ENCODE results near the gene FIBCD1.

The FIBCD1 gene

DNA sequence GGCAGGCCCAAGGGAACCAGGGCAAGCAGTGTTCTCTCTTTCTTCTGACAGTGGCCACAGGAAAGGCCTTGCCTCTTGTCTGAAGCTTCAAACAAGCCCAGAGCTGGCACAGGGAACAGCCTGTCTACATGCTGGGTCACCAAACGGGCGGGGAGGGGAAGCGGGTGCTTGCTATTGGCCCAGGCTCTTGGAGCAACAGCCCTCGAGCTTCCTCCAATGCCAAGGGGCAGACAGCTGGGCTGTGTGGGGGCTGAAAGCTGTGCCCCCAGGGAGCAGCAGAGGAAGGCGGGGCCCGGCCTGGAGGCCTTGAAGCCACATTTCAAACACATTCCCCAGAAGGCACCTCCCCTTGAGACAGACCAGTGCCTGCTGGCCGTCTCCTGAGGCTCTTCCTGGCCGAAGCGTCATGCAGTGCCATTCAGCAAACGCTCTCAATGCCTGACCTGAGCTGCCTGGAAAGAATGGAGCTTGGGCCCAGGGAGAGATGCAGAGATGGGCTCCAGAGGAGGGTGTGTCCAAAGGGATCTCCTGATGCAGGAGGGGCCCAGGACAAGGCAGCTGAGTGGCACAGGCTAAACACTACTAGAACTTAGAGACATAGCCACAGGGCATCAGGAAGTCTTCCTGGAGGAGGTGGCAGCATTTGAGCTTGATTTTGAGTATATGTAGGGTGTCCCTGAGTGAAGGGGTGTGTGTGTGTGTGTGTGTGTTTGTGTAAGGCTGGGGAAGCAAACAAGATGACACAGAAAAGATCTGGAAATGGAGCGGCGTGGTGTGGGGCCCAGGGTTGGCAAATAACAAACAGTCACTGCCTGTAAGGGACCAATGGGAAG lies 2.5 kb downstream of the FIBCD1 start:
- DNase-seq (ENCODE audit: low read depth), result no peak

DNA sequence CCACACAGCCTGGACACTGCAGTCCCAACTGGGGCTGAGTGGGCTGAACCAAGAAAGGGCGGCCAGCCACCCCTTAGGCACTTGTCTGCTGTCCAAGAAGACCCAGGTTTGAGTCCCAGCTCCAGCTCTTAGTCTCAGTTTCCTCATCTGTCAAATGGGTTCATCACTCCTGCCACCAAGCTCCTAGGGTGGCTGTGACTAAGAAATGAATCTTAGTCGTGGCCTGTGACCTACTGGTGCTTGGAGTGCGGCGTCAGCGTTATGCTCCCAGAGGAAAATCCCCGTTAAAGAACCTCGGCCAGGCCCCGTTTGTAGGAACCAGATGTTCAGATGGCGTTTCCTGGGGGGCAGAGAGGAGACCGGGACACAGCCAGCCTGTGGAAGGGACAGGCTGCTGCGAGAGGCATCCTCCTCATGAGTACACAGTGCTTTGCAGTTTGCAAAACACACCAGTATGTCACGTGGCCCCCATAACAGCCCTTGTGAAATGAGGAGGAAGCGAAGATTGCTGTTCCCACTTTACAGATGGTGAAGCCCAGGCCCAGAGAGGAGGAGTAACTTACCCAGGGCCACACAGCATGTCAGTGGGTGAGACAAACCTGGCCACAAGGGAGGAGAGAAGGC lies 3.3 kb downstream of the FIBCD1 start:
- DNase-seq (ENCODE audit: low read depth), result no peak

- no peak for DNase-seq (ENCODE audit: low read depth)
Observed at GRCh38 chr9:130934702-130935647, 4.1 kb downstream of the FIBCD1 start.

GRCh38 chr9:130934246-130934645 lies 4.8 kb downstream of the FIBCD1 start:
- no peak for DNase-seq (ENCODE audit: low read depth)

- no peak for DNase-seq (ENCODE audit: low read depth)
Observed at GRCh38 chr9:130933114-130934046, 5.7 kb downstream of the FIBCD1 start.

DNA sequence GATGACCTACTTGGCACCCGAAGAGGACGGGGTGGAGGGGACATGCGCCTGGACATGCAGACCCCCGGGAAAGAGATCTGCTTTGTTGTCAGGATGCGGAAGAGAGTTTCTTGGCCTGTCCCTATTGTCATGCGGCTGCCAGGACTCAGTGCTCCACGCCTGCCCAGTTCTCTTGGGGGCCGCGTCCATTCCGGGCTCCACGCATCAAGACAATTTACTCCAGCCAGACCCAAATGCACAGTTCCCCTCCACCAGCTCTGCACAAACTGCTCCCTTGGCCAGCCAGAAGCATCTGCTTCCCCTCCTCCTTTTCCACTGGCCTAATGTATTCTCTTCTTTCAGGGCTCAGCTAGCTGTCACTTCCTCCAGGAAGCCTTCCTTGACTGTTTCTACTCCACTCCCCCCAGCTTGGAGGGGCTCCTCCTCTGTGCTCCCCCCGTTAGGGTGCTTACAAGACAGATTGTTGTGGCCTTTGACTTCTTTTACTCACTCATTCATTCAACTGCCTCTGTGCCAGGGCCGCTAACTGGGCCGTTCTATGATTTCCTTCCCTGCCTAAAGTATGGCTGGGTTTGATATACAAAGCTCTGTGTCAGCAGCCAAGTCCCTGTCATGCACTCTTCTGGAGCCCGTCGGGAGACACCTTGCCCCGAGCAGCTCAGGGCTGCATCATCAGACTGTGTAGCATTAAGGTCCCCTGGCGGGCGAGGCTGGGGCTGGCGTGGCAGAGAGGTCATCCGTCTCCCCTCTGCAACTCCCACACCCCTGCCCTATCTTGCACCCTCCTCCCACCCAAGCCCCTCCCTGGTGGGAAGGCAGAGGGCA lies 6.6 kb downstream of the FIBCD1 start:
- DNase-seq (ENCODE audit: low read depth), result no peak

GRCh38 chr9:130931508-130932254 lies 7.4 kb downstream of the FIBCD1 start:
- no peak for DNase-seq (ENCODE audit: low read depth)

- DNase-seq (ENCODE audit: low read depth), result no peak
Observed at GRCh38 chr9:130930804-130931349, 8.2 kb downstream of the FIBCD1 start.

DNA sequence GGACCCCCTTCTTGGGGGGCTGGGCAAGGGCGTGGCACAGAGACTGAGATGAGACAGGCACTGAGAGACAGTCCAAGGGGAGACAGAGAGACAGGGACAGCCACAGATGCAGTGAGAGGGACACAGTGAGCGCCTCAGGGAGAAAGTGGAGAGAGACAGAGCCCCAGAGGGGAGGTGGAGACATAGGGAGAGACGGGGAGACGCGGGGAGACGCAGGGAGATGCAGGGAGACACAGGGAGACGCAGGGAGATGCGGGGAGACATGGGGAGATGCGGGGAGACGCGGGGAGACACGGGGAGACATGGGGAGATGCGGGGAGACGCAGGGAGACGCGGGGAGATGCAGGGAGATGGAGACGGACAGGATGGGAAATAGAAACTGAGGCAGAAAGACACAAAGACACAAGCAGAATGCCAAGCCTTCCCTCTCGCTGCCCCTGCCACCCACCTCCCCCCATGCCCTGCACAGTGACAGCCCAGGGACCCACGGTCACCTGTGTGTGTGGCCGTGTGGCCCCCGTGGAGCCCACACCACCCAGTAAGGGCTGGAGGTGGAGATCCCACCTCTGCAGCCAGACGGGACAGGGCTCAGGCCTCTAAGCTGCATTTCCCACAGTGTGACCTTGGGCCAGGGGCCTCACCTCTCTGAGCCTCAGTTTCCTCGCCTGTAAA lies 8.8 kb downstream of the FIBCD1 start:
- DNase-seq (ENCODE audit: low read depth), result no peak

DNA sequence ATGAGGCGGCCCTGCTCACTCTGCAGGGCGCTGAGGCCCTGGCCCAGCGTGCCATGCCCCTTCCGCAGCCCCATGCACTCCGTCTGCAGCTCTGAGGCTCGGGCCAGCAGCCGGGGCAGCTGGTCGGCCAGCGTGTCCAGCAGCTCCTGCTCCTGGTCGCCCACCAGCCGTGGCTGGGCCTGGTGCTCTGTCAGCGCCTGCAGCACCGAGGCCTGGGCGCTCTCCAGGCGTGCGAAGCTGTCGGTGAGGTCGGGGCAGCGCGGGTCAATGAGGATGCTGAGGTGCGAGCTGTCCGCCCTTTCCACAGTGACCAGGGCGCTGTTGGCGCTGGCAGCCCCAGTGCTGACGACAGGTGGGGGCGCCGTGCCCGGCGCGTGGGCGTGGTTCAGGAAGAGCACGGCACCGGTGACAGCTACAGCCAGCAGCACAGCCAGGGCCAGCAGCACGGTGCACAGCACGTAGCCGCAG lies 9.4 kb downstream of the FIBCD1 start:
- DNase-seq (ENCODE audit: low read depth), result no peak

- no peak for DNase-seq (ENCODE audit: low read depth)
Observed at GRCh38 chr9:130927995-130928900, 10.8 kb downstream of the FIBCD1 start.

DNA sequence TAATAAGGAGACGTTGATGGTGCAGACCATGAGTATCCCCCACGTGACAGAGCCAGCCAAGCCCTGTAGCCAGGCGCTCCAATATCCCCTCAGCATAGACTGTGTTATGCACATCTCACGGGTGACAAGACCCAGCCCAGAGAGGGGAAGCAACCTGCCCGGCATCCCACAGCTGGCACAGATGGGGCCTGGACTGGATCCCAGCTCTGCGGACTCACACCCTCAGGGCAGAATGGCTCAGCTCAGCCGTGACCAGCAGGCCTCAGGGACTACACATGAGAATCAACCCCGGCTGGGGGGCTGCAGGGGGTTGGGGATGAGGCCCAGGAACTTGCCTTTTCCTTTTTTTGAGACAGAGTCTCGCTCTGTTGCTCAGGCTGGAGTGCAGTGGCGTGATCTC lies 11.7 kb downstream of the FIBCD1 start:
- no peak for DNase-seq (ENCODE audit: low read depth)

- DNase-seq (ENCODE audit: low read depth), result no peak
Observed at GRCh38 chr9:130925050-130925678, 13.9 kb downstream of the FIBCD1 start.

DNA sequence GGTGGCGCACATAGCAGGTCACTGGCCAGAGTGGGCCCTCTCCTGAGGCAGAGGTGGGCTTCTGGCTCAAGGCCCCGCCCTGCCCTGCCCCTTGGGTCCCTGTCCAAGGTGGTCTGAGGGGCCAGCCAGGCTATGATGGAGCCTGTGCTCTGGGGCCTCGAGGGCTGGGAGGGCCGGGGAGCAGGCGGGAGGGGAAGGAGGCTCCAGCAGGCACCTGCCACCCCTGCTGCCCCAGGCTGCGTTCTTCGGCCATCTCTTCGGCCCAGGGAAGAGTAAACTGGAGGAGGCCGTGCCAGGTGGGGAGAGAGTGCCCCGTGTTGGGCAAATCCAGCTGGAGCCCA lies 14.6 kb downstream of the FIBCD1 start:
- DNase-seq (ENCODE audit: low read depth), result no peak

DNA sequence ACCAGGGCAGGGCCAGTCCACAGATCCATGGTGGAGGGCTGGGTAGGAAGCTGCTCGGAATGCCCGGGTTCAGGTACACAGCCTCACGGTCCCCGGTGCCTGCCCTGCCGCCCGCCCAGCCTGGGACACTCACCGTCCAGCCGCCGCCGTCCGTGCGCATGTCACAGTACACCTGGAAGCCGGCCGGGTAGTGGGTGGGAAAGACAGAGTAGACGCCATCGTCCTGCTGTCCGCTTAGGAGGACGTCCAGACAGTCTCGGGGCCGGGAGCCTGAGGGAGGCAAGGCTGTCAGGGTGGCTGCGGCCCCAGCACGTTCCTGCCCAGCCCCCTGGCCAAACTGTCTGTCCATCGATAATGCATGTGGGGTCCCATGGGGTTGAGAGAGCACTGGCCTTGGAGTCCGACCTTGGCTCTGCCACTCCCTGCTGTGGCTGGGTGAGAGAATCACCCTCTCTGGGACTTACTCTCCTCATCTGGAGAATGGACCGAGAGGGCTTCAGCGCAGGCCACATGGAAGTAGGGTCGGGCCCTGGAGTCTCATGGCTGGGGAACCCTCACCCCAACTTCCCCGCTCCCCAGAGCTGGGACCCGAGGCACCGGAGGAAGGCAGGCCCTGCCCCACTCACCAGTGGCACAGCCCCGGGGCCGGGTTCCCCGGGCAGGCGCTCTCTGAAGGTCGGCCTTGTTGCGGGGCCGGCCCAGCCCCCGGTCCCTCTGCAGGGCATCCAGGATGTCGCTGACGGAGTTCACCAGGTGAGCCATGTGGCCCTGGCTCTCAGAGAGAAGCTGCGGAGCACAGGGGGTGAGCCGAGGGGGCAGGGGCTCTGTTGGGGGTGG lies 15.2 kb downstream of the FIBCD1 start:
- no peak for DNase-seq (ENCODE audit: low read depth)

DNA sequence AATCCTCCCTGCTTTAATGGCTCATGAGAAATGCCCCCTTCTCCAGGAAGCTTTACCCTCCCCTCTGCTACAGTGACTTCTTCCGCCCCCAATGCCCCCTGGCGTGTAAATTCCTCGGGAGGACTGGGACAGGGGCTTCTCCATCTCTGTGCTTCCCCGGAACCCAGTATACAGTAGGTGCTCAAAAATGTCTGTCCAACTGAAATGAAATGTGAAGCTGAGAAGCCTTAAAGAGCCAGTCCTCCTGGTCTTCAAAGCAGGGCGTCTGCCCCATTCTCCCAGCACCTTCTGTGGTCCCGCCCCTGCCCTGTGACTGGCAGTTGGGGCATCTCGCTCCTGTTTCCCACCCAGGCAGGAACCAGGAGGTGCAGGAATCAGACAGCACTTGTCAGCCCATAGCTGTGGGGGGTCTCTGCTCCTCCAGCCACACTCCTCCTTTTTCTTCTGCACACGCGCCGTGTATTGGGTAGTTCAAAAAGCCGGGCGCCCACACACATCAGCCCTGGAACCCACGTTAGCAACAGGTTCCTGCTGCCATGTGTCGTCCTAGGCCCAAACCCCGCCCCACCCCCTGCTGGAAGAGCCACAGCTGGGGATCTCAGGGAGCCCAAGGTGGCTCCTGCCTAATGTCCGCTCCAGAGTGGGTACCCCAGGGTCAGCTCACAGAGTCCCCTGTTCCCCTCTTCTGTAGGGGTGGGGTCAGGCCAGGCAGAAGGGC lies 16.0 kb downstream of the FIBCD1 start:
- no peak for DNase-seq (ENCODE audit: low read depth)
